ENCODE measurements around the gene PRSS57.

The PRSS57 gene

GRCh38 chr19:648904-649801 lies 46.1 kb downstream of the PRSS57 start:
- no peak for DNase-seq

GRCh38 chr19:648305-648704 lies 46.9 kb downstream of the PRSS57 start:
- no peak for DNase-seq

GRCh38 chr19:647566-648284 lies 47.5 kb downstream of the PRSS57 start:
- DNase-seq = no peak

GRCh38 chr19:646779-647565 lies 48.3 kb downstream of the PRSS57 start:
- no peak for DNase-seq

GRCh38 chr19:645912-646778 lies 49.1 kb downstream of the PRSS57 start:
- DNase-seq = no peak

GRCh38 chr19:644789-645188 lies 50.5 kb downstream of the PRSS57 start:
- no peak for DNase-seq

GRCh38 chr19:644363-644762 lies 50.9 kb downstream of the PRSS57 start:
- no peak for DNase-seq

GRCh38 chr19:643736-644135 lies 51.5 kb downstream of the PRSS57 start:
- no peak for DNase-seq

GRCh38 chr19:642767-643727 lies 52.2 kb downstream of the PRSS57 start:
- no peak for DNase-seq

GRCh38 chr19:641702-642101 lies 53.5 kb downstream of the PRSS57 start:
- DNase-seq = no peak

- no peak for DNase-seq
These were observed 54.6 kb downstream of the PRSS57 start for GRCh38 chr19:640606-641189.

GRCh38 chr19:640161-640558 lies 55.1 kb downstream of the PRSS57 start:
- no peak for DNase-seq

GRCh38 chr19:639253-640160 lies 55.7 kb downstream of the PRSS57 start, which contains the start of gene FGF22:
Gene FGF22 (plus strand): TSS chr19:639879. CDS start chr19:639926, 47 bp downstream.
- peak; percentile 99 for DNase-seq

- DNase-seq = no peak
These were observed 56.4 kb downstream of the PRSS57 start for GRCh38 chr19:638906-639252.

Measured in activated gamma-delta T cell (primary cell).